OCI-LY3 (cell line): Measurements from ENCODE around the gene OPTN.

Experiments used
- H2AFZ ChIP-seq: fragments of 200-600, 300-600 bp; shearing (Covaris generic); 2 replicates; pipeline ENCODE4 v1.6.0; 2014; ENCODE audit warnings: antibody characterized with exemption, low read depth, low read length
- H3K27ac ChIP-seq: fragments of 200-600, 300-600 bp; sonication (generic); 2 replicates; pipeline ENCODE4 v1.5.1; 2014; ENCODE audit warnings: mild to moderate bottlenecking, low read length, moderate library complexity, mixed read lengths
- H3K27me3 ChIP-seq: fragments of 200-600, 300-600 bp; sonication (generic); 2 replicates; pipeline ENCODE4 v1.6.1; 2014; ENCODE audit warnings: low read depth, low read length, mixed read lengths
- H3K36me3 ChIP-seq: fragments of 200-600, 300-600 bp; sonication (generic); replicated peaks from 2 replicates; pipeline ENCODE3; 2014; ENCODE audit warnings: low read depth, low read length, mixed read lengths
- H3K4me1 ChIP-seq: fragments of 300-600, 200-600 bp; sonication (generic); 2 replicates; pipeline ENCODE4 v1.6.1; 2014; ENCODE audit warnings: low read length, mixed read lengths
- H3K4me2 ChIP-seq: fragments of 200-600, 300-600 bp; sonication (generic); 2 replicates; pipeline ENCODE4 v1.6.1; 2014; ENCODE audit warnings: low read length, mixed read lengths
- H3K4me3 ChIP-seq: fragments of 300-600, 200-600 bp; sonication (generic); 2 replicates; pipeline ENCODE4 v1.5.1; 2014; ENCODE audit warnings: antibody characterized with exemption, mild to moderate bottlenecking, low read length, moderate library complexity
- H3K79me2 ChIP-seq: fragments of 300-600, 200-600 bp; shearing (Covaris generic); 2 replicates; pipeline ENCODE4 v1.6.1; 2014; ENCODE audit warnings: mild to moderate bottlenecking, low read length, mixed read lengths
- H3K9ac ChIP-seq: fragments of 300-600, 200-600 bp; shearing (Covaris generic); 2 replicates; pipeline ENCODE4 v1.6.0; 2014; ENCODE audit warnings: mild to moderate bottlenecking, low read length, moderate library complexity
- H3K9me3 ChIP-seq: fragments of 200-600, 300-600 bp; shearing (Covaris generic); 2 replicates; pipeline ENCODE4 v1.6.1; 2014; ENCODE audit warnings: low read length, mixed read lengths; ENCODE audit not compliant: insufficient read depth
- H4K20me1 ChIP-seq: fragments of 200-600, 300-600 bp; sonication (generic); 2 replicates; pipeline ENCODE4 v1.6.1; 2016; ENCODE audit warnings: low read length, mixed read lengths; ENCODE audit not compliant: insufficient read depth
- EZH2phosphoT487 ChIP-seq: fragments of 200-600 bp; shearing (Covaris generic); IDR thresholded peaks from 2 replicates; pipeline ENCODE4 v1.6.1; 2018; ENCODE audit warnings: antibody characterized with exemption, mixed run types, low read depth
- TF ChIP-seq, protein P1 (sequence below): fragments of 200-600, 300-600 bp; sonication (generic); IDR thresholded peaks from 2 replicates; pipeline ENCODE4 v1.5.1; 2014; ENCODE audit warnings: antibody characterized with exemption, low read length, low read depth

The OPTN gene

DNA sequence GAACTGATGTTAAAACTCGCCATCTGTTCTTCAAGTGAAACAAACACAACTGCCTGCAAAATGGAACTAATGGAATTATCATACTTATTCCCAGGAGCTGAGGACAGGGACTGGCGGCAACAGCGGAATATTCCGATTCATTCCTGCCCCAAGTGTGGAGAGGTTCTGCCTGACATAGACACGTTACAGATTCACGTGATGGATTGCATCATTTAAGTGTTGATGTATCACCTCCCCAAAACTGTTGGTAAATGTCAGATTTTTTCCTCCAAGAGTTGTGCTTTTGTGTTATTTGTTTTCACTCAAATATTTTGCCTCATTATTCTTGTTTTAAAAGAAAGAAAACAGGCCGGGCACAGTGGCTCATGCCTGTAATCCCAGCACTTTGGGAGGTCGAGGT, 36.7 kb downstream of the OPTN start:
- Histone ChIP-seq H4K20me1 (no peaks in the 10 kb centered on the region), H2AFZ (no peak overlapping the region), H3K4me3 (no peak overlapping the region), H3K4me2 (no peak overlapping the region), H3K27me3 (no peaks in the 10 kb centered on the region), H3K9me3 (no peaks in the 10 kb centered on the region), H3K27ac (no peak overlapping the region), H3K9ac (no peak overlapping the region), H3K36me3 (no peaks in the 10 kb centered on the region), H3K4me1 (no peaks in the 10 kb centered on the region), H3K79me2 (no peaks in the 10 kb centered on the region)
- TF ChIP-seq, protein P1, sequence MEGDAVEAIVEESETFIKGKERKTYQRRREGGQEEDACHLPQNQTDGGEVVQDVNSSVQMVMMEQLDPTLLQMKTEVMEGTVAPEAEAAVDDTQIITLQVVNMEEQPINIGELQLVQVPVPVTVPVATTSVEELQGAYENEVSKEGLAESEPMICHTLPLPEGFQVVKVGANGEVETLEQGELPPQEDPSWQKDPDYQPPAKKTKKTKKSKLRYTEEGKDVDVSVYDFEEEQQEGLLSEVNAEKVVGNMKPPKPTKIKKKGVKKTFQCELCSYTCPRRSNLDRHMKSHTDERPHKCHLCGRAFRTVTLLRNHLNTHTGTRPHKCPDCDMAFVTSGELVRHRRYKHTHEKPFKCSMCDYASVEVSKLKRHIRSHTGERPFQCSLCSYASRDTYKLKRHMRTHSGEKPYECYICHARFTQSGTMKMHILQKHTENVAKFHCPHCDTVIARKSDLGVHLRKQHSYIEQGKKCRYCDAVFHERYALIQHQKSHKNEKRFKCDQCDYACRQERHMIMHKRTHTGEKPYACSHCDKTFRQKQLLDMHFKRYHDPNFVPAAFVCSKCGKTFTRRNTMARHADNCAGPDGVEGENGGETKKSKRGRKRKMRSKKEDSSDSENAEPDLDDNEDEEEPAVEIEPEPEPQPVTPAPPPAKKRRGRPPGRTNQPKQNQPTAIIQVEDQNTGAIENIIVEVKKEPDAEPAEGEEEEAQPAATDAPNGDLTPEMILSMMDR = no peak
- TF ChIP-seq EZH2phosphoT487 = no peak

DNA sequence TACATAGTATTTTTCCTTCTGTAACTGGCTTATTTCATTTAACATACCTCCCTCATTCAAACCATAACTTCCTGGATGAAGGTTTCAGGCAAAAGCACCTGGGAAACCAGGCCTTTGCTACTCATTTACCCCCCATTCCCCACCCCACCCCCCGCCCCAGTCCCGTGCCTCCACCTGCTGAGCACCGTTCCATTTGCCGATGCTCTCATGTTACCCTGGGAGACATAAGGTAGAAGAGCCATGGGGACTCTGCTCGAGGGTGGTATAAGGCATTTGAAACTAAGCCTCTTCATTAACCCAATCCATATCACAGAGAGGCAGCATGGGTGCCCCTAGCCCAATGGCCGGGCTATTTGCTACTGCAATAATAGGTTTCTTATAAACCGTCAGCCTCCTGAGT, 39.2 kb downstream of the OPTN start:
- Histone ChIP-seq H3K9me3 (no peaks in the 10 kb centered on the region), H4K20me1 (no peaks in the 10 kb centered on the region), H3K9ac (no peak overlapping the region), H3K4me3 (no peak overlapping the region), H3K27me3 (no peaks in the 10 kb centered on the region), H3K27ac (no peak overlapping the region), H3K79me2 (no peaks in the 10 kb centered on the region), H3K4me2 (no peak overlapping the region), H3K4me1 (no peaks in the 10 kb centered on the region), H3K36me3 (no peaks in the 10 kb centered on the region), H2AFZ (no peak overlapping the region)
- no peak for TF ChIP-seq EZH2phosphoT487
- TF ChIP-seq, protein P1 = no peak

DNA sequence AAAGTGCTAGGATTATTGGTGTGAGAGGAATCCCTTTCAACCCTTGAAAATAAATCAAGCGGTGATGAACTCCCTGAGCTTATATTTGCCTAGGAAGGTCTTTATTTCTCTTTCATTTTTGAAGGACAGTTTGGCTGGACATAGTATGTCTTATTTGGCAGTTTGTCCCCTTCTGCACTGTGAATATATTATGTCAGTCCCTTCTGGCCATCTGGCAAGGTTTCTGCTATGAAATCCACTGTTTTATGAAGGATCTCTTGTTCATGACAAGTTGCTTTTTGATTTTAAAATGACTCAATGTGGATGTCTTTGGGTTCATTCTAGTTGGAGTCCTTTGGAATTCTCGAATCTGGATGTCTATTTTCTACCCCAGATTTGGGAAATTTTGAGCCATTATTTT, 39.7 kb downstream of the OPTN start:
- H3K9ac ChIP-seq = no peak overlapping the region
- no peak overlapping the region for H3K27ac ChIP-seq
- H3K79me2 ChIP-seq = no peaks in the 10 kb centered on the region
- TF ChIP-seq, protein P1 = no peak
- no peak for TF ChIP-seq EZH2phosphoT487
- H3K4me2 ChIP-seq = no peak overlapping the region
- H3K4me3 ChIP-seq = no peak overlapping the region
- no peaks in the 10 kb centered on the region for H3K9me3 ChIP-seq
- H2AFZ ChIP-seq = no peak overlapping the region
- no peaks in the 10 kb centered on the region for H3K27me3 ChIP-seq
- H3K4me1 ChIP-seq = no peaks in the 10 kb centered on the region
- no peaks in the 10 kb centered on the region for H4K20me1 ChIP-seq
- no peaks in the 10 kb centered on the region for H3K36me3 ChIP-seq

DNA sequence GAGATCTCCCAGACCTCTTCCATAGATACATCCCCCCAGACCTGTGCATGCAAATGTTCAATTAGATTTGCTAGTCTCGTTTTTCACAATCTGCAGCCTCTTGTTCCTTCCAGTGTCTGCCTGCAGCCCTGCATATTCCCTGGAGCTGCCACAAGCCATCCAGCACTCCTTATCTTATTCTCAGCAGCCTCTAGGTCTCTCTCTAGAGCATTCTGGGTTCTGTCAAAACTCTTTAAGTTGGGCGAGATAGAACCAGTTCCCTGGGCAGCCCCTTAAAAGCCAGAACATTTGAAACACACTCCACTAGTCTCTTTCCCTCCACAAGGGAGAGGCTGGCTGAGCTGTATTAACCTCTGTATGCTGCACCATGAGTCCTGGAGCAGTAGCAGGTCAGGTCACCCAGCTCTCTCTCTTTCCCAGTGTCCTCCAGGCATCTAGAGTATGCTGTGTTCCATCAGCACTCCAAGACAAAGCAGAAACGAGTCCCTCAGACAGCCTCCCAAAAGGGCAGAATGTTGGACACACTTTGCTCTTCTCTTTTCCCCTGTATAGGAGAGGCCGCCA, 40.7 kb downstream of the OPTN start:
- Histone ChIP-seq H3K4me3 (no peak overlapping the region), H3K9ac (no peak overlapping the region), H3K27me3 (no peaks in the 10 kb centered on the region), H3K79me2 (no peaks in the 10 kb centered on the region), H3K4me1 (no peaks in the 10 kb centered on the region), H3K27ac (no peak overlapping the region), H3K36me3 (no peaks in the 10 kb centered on the region), H2AFZ (no peak overlapping the region), H3K4me2 (no peak overlapping the region), H3K9me3 (no peaks in the 10 kb centered on the region), H4K20me1 (no peaks in the 10 kb centered on the region)
- TF ChIP-seq, protein P1 = no peak
- no peak for TF ChIP-seq EZH2phosphoT487
